HG03457 (cell line): ENCODE data around the gene MAP3K5.
"Not testable (repeated sequence)": the region's sequence is repeated elsewhere in the genome, so short reads cannot be mapped to it uniquely, and the experiment has no call there.

ENCODE experiments used
- ATAC-seq: cut with Tn5 transposase; IDR thresholded peaks from one replicate; pipeline ENCODE4 v1.9.1; 2021; ENCODE audit warnings: moderate number of reproducible peaks; ENCODE audit not compliant: unreplicated experiment

The MAP3K5 gene

GRCh38 chr6:136726837-136727557 is 65.3 kb downstream of the MAP3K5 start:
- ATAC-seq = no peak

GRCh38 chr6:136725124-136725523 is 67.2 kb downstream of the MAP3K5 start:
- ATAC-seq = no peak

- peak; percentile 44 for ATAC-seq
These were observed 68.5 kb downstream of the MAP3K5 start for GRCh38 chr6:136723780-136724179.

GRCh38 chr6:136721467-136721866 is 70.8 kb downstream of the MAP3K5 start:
- no peak for ATAC-seq

GRCh38 chr6:136720045-136720770 is 72.1 kb downstream of the MAP3K5 start:
- peak; percentile 37 for ATAC-seq

DNA sequence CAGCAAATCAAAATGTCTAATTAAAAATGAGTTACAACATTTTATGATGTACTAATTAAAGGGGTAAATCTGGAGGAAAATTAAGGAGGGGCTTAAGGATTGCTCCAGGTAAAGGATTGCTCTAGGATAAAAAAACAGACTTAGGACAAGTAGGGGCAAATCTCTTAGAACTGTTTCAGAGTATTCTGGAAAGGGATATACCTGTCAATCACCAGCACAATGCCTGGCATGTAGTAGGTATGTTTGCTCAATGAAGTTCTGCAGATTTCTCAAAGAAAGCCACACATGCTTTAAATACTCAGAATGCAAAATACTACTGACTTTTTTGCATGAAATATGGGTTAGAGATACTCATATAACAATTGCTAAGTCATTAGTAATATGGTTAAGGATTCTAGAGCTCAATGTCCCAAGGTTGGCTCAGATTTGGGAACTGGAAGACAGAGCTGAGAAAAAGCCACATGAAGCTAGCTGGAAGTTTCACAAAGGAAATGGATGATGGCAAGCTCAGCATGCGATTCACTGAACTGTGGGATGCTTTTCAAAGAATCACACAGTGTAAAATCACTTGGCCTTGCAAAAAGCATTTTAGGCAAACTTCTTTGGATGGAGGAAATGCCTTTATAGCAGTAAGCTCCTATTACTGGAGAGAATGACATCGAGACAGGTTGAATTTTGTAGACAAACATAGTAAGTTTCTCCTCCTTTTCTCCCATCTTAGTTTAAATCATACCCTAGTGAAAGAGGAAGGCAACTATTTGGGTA is 72.8 kb downstream of the MAP3K5 start:
- peak; percentile 30 for ATAC-seq

GRCh38 chr6:136718476-136718875 is 73.8 kb downstream of the MAP3K5 start:
- ATAC-seq = no peak

GRCh38 chr6:136717716-136717990 is 74.6 kb downstream of the MAP3K5 start:
- no peak for ATAC-seq

GRCh38 chr6:136716917-136717715 is 75.2 kb downstream of the MAP3K5 start:
- no peak for ATAC-seq

DNA sequence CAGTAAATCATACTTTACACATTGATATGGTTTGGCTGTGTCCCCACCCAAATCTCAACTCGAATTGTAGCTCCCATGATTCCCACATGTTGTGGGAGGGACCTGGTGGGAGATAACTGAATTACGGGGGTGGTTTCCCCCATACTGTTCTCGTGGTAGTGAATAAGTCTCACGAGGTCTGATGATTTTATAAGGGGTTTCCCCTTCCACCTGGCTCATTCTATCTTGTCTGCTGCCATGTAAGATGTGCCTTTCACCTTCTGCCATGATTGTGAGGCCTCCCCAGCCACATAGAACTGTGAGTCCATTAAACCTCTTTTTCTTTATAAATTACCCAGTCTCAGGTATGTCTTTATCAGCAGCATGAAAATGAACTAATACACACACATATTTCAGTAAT is 79.6 kb downstream of the MAP3K5 start:
- ATAC-seq = not testable (repeated sequence)

GRCh38 chr6:136711644-136712043 is 80.6 kb downstream of the MAP3K5 start:
- no peak for ATAC-seq

DNA sequence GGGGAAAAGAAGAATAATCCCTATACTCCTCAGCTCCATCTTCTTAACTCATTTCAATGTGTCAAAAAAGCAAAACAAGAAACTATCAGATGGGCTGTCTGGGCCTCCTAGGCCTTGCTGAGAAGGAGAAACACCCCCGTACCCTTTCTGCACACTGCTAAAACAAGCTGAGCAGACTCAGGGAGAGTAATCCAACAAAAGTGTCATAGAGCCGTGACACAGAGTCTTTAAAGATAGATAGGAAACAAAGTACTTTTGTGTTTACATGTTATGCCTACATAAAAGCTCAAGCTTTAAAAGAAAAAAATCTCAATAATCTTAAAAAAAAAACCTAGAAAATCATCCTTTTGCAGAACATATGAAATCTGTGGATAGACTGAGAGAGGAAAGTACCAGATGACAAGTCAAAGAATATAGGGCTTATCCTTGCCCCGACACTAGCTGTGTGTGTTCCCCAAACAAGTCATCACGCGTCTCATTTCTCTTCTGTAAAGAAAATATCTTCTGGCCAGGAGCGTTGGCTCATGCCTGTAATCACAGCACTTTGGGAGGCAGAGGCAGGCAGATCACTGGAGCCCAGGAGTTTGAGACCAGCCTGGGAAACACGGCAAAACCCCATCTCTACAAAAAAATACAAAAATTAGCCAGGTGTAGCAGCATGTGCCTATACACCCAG is 81.3 kb downstream of the MAP3K5 start:
- no peak for ATAC-seq

GRCh38 chr6:136709429-136709828 is 82.8 kb downstream of the MAP3K5 start:
- no peak for ATAC-seq

- ATAC-seq = no peak
These were observed 85.8 kb downstream of the MAP3K5 start for GRCh38 chr6:136706430-136706829.

- ATAC-seq = no peak
These were observed 88.9 kb downstream of the MAP3K5 start for GRCh38 chr6:136703331-136703865.

GRCh38 chr6:136701045-136701444 is 91.2 kb downstream of the MAP3K5 start:
- ATAC-seq = no peak

DNA sequence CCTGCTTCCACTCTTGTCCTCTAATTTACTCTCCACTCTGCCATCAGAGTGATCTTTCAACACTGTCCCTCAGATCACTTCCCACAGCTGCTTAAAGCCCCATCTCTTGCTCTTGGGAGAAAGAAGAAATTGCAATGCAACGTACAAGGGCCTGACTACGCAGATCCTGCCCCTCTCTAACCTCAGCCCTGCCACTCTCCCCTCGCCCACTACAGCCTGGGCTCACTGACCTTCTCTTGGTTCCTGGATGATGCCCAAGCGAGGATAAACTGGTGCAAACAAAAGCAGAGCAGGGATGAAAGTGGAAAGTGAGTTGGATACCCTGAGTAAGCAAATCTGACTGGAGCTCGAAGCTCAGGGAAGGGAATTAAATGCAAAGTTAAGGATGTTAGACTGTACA is 92.9 kb downstream of the MAP3K5 start:
- ATAC-seq = no peak

- ATAC-seq = no peak
These were observed 95.4 kb downstream of the MAP3K5 start for GRCh38 chr6:136696783-136697364.

- no peak for ATAC-seq
These were observed 96.0 kb downstream of the MAP3K5 start for GRCh38 chr6:136696238-136696637.

DNA sequence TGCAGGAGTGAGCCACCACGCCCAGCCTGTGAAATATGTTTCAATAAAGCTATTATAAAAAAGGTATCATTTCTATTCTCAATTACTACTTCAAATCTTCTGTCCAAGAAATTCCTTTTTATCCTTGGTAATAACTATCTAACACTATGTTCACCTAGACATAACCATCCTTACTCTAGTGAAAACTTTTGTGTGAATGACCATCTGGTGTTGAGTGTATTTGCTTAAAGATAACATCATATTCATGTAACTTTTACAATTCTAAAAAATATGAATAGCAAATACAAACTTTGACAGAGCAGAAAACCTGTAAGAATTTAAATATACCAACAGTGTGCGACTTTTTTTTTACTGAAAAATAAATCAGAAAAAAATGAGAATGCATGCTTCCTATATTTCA is 96.9 kb downstream of the MAP3K5 start:
- ATAC-seq = no peak
